ENCODE measurements around the gene MCOLN2. TPM values are rescaled to one million over a fixed set of nuclear protein-coding genes. Genes with fewer than 3 reads are reported as not detected.

The MCOLN2 gene
- total RNA-seq, 1 donor from 2014 or later = 0.19 TPM

- intact Hi-C loops (cut with micrococcal nuclease) = no loop called here
- Histone ChIP-seq H3K4me1 (peaks cover 5% of the 10 kb centered on the region), H3K27ac (replicated peaks) (no peak overlapping the region), H3K9me3 (replicated peaks) (no peaks in the 10 kb centered on the region), H3K4me3 (no peak overlapping the region), H3K36me3 (no peaks in the 10 kb centered on the region), H3K27me3 (ENCODE audit: low read depth) (peaks cover 19% of the 10 kb centered on the region)
- no peak for DNase-seq
- no peak for TF ChIP-seq CTCF (IDR thresholded peaks at IDR 0.05; ENCODE audit: borderline replicate concordance)
Observed at GRCh38 chr1:84933011-84933611, 63.8 kb downstream of the MCOLN2 start.

GRCh38 chr1:84930831-84931230, 66.1 kb downstream of the MCOLN2 start:
- Histone ChIP-seq H3K36me3 (no peaks in the 10 kb centered on the region), H3K27me3 (ENCODE audit: low read depth) (peaks cover 16% of the 10 kb centered on the region), H3K4me1 (peaks cover 2% of the 10 kb centered on the region), H3K27ac (replicated peaks) (no peak overlapping the region), H3K9me3 (replicated peaks) (no peaks in the 10 kb centered on the region), H3K4me3 (no peak overlapping the region)
- intact Hi-C loops (cut with micrococcal nuclease) = no loop called here
- TF ChIP-seq CTCF (IDR thresholded peaks at IDR 0.05; ENCODE audit: borderline replicate concordance) = no peak
- no peak for DNase-seq

GRCh38 chr1:84930329-84930728, 66.6 kb downstream of the MCOLN2 start:
- DNase-seq = no peak
- Histone ChIP-seq H3K4me1 (no peaks in the 10 kb centered on the region), H3K4me3 (no peak overlapping the region), H3K9me3 (replicated peaks) (no peaks in the 10 kb centered on the region), H3K27ac (replicated peaks) (no peak overlapping the region), H3K27me3 (ENCODE audit: low read depth) (peaks cover 15% of the 10 kb centered on the region), H3K36me3 (no peaks in the 10 kb centered on the region)
- intact Hi-C loops (cut with micrococcal nuclease) = no loop called here
- no peak for TF ChIP-seq CTCF (IDR thresholded peaks at IDR 0.05; ENCODE audit: borderline replicate concordance)

- intact Hi-C loops (cut with micrococcal nuclease) = no loop called here
- H3K4me1 ChIP-seq = no peaks in the 10 kb centered on the region
- TF ChIP-seq CTCF (IDR thresholded peaks at IDR 0.05; ENCODE audit: borderline replicate concordance) = no peak
- no peaks in the 10 kb centered on the region for H3K36me3 ChIP-seq
- H3K4me3 ChIP-seq = no peak overlapping the region
- DNase-seq = no peak
- H3K27me3 ChIP-seq (ENCODE audit: low read depth) = peaks cover 15% of the 10 kb centered on the region
- no peaks in the 10 kb centered on the region for H3K9me3 ChIP-seq (replicated peaks)
- no peak overlapping the region for H3K27ac ChIP-seq (replicated peaks)
Observed at GRCh38 chr1:84929581-84929980, 67.3 kb downstream of the MCOLN2 start.

GRCh38 chr1:84928979-84929378, 67.9 kb downstream of the MCOLN2 start:
- Histone ChIP-seq H3K4me1 (no peaks in the 10 kb centered on the region), H3K36me3 (no peaks in the 10 kb centered on the region), H3K27ac (replicated peaks) (no peak overlapping the region), H3K27me3 (ENCODE audit: low read depth) (peaks cover 15% of the 10 kb centered on the region), H3K4me3 (no peak overlapping the region), H3K9me3 (replicated peaks) (no peaks in the 10 kb centered on the region)
- intact Hi-C loops (cut with micrococcal nuclease) = no loop called here
- no peak for DNase-seq
- no peak for TF ChIP-seq CTCF (IDR thresholded peaks at IDR 0.05; ENCODE audit: borderline replicate concordance)

All from left ventricle myocardium inferior (tissue), 1 donor.